ENCODE measurements around the gene CTNNA3. TPM values are rescaled to one million over a fixed set of nuclear protein-coding genes. Genes with fewer than 3 reads are reported as not detected.

CTNNA3 gene
- total RNA-seq, 4 donors from 2014 or later: 1.2 to 7.1 (median 1.3) TPM

GRCh38 chr10:66848856-66849255 is 847.1 kb downstream of the CTNNA3 start:
- TF ChIP-seq, protein P1, sequence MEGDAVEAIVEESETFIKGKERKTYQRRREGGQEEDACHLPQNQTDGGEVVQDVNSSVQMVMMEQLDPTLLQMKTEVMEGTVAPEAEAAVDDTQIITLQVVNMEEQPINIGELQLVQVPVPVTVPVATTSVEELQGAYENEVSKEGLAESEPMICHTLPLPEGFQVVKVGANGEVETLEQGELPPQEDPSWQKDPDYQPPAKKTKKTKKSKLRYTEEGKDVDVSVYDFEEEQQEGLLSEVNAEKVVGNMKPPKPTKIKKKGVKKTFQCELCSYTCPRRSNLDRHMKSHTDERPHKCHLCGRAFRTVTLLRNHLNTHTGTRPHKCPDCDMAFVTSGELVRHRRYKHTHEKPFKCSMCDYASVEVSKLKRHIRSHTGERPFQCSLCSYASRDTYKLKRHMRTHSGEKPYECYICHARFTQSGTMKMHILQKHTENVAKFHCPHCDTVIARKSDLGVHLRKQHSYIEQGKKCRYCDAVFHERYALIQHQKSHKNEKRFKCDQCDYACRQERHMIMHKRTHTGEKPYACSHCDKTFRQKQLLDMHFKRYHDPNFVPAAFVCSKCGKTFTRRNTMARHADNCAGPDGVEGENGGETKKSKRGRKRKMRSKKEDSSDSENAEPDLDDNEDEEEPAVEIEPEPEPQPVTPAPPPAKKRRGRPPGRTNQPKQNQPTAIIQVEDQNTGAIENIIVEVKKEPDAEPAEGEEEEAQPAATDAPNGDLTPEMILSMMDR (IDR thresholded peaks at IDR 0.05): no peak

GRCh38 chr10:66844176-66844942 is 851.6 kb downstream of the CTNNA3 start:
- TF ChIP-seq, protein P1 (IDR thresholded peaks at IDR 0.05): no peak
- DNase-seq (ENCODE audit: low spot score) (no peak), ATAC-seq (ENCODE audit: low FRiP score) (no peak)

More at GRCh38 chr10:66848856-66849255, 847.1 kb downstream of the CTNNA3 start:
- no peak for DNase-seq (ENCODE audit: low spot score)
- no peak for ATAC-seq (ENCODE audit: low FRiP score)

GRCh38 chr10:66843396-66843795 is 852.6 kb downstream of the CTNNA3 start:
- no peak for DNase-seq (ENCODE audit: low spot score)
- TF ChIP-seq, protein P1 (IDR thresholded peaks at IDR 0.05): no peak
- no peak for ATAC-seq (ENCODE audit: low FRiP score)

GRCh38 chr10:66842867-66843266 is 853.1 kb downstream of the CTNNA3 start:
- TF ChIP-seq, protein P1 (IDR thresholded peaks at IDR 0.05): no peak
- no peak for ATAC-seq (ENCODE audit: low FRiP score)
- DNase-seq (ENCODE audit: low spot score): no peak

DNA sequence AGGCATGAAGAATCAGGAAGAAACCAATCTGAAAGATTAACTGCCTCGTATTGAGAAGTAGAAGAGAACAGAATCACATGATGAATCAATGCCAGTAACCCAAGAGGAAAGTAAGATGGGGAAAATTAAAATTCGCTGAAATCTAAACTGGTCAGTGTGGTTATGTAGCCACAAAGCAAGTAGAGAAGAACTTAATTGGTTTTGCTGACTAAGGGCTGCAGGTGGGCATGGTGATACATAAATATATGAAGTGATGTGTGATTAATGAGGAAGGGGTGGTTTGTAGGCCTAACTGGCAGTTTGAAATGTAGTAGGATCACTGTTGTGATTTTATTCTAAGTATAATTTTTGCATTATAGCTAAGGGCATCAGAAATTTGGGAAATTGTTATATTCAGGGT is 853.6 kb downstream of the CTNNA3 start:
- DNase-seq (ENCODE audit: low spot score) (no peak), ATAC-seq (ENCODE audit: low FRiP score) (no peak)
- TF ChIP-seq, protein P1 (IDR thresholded peaks at IDR 0.05): no peak

DNA sequence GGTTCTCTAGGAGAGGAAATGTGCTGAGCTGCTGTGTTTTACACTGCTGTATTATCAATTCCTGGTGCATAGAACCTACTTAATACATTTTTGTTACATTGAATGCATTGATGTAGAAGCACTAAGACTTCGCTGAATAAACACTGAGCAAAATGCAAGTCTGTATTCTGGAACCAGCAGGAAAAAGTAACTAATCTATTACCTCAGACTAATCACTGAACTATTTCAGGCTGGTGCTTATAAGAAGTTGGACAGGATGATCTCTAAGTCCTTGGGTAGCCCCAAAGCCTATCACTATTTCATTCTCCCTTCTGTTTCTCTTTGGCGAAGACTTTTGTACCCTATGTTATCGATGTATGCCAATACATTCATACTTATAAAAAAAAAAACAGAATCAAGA is 857.3 kb downstream of the CTNNA3 start:
- ATAC-seq (ENCODE audit: low FRiP score): no peak
- TF ChIP-seq, protein P1 (IDR thresholded peaks at IDR 0.05): no peak
- no peak for DNase-seq (ENCODE audit: low spot score)

DNA sequence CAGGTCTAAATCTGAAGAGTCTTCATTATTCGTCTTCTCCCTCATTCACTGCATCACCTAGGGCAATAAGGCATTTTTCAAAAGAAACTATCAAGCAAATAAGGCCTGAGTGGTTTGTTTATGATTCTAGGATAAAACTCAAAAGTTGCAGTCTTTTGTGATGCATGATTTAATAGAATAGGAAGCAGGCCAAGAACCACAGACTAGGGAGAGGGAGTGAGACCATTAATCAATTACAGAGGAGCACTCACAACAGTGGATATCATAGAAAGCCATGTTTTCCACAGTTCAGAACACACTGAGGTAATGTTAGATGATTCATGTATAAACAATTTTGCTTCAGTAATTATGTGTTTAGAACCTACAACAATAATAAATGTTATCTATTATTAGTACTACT is 858.0 kb downstream of the CTNNA3 start:
- DNase-seq (ENCODE audit: low spot score) (no peak), ATAC-seq (ENCODE audit: low FRiP score) (peak; percentile 78)
- TF ChIP-seq, protein P1 (IDR thresholded peaks at IDR 0.05): no peak

All from omental fat pad (tissue), 4 donors.